GM12874 (cell line): Measurements from ENCODE around the gene CUBN.

ENCODE experiments used
- CTCF ChIP-seq: IDR thresholded peaks from 2 replicates; pipeline ENCODE4 v1.5.1; 2011; ENCODE audit warnings: low read depth, mild to moderate bottlenecking, control low read depth, low read length, moderate library complexity; ENCODE audit not compliant: insufficient read depth

The CUBN gene

DNA sequence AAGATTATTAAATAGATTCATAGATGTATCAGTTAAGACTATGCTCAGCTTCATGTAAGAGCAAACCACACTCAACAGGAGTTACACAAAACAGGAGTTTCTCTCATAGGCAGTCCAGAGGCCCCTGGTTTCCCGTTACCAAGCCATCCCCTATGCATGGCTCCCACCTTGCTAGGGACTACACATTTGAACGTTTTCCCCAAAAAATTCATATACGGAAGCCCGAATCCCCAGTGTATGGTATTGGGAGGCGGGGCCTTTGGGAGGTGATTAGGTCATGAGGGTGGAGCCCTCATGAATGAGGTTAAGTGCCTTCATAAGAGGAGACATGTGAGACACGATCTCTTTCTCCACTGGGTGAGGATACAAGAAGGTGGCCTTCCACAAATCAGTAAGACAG, 341.5 kb downstream of the CUBN start:
- TF ChIP-seq CTCF = no peak

DNA sequence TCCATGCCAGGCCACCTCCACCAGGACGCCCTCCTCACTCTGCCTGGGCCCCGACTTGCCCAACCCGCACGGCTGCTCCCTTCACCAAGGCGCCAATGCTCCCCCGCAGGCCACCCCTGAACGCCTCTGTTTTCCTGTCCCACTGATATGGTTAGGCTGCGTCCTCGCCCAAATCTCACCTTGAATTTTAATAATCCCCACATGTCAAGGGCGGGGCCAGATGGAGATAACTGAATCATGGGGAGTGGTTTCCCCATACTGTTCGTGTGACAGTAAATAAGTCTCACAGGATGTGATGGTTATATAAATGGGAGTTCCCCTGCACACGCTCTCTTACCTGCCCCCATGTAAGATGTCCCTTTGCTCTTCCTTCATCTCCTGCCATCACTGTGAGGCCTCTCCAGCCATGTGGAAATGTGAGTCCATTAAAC, 342.2 kb downstream of the CUBN start:
- TF ChIP-seq CTCF = no peak

- TF ChIP-seq CTCF = no peak
Observed at GRCh38 chr10:16780338-16780880, 349.2 kb downstream of the CUBN start.

GRCh38 chr10:16779384-16779915, 350.2 kb downstream of the CUBN start:
- TF ChIP-seq CTCF = no peak

GRCh38 chr10:16777473-16778370, 351.9 kb downstream of the CUBN start:
- TF ChIP-seq CTCF = peak; percentile 41

- no peak for TF ChIP-seq CTCF
Observed at GRCh38 chr10:16776896-16777295, 352.7 kb downstream of the CUBN start.
